GM19397 (cell line): ENCODE measurements around the gene FHOD3.

ENCODE experiments used
- ATAC-seq: cut with Tn5 transposase; IDR thresholded peaks from one replicate; pipeline ENCODE4 v1.9.1; 2021; ENCODE audit warnings: mild to moderate bottlenecking, moderate library complexity; ENCODE audit not compliant: unreplicated experiment

FHOD3 gene

DNA sequence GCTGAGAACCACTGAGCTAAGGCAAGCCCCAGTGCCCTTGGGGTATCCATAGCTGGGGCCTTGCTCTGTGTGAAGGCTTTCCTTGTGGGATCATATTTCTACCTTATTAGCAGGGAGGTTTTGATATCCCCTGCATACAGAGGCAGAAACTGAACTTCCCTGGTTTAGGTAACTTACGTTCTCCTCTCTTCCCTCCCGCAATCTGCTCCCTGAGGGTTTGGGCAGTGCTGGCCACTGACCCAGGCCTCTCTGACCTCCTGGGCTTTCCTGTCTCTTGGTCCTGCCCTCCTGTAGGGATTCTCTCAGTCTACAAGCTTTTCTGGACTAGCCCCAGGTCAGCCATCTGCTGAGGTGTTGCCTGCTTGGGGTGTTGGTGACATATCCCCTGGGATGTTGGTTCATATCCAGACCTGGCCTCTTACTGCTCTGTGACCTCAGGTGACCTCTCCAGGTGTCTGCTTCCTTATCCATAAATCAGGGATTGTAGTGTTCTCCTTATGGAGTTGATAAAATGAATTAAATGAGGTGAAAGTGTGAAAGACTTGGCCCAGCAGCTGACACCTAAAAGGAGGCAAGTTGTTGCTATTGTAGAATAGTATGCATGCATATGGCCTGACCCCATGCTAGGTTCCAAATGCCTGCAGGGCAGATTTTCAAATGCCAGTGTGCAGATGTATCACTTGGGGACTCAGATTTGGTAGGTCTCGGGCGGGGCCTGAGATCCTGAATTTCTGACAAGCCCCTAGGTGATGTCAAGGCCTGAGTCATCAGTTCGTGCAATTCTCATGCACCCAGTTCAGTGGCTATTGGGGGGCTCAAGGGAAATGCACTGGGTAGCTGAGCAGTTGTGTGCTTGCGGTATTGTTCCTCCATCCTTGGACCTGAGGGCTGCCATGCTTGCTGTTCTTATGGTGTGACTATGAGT, 106.6 kb downstream of the FHOD3 start:
- ATAC-seq, result no peak

DNA sequence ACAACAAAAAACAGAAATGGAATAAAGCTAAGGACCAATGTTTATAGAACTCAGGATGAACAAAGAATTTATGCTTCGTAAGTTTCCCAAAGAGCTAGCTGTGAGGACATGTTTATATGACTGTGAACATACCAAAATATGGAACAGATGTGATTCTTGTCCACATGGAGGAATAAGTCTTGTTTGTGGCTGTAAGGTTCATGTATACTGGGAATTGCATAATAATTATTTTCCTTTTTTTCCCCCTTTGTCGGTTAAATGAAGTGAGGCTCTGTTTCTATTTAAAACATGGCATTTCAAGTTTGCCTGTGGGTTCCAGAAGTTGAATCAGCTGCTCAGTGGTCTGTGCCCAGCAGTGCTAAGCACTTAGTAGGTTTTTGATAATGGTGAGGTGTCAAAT, 108.1 kb downstream of the FHOD3 start:
- no peak for ATAC-seq

DNA sequence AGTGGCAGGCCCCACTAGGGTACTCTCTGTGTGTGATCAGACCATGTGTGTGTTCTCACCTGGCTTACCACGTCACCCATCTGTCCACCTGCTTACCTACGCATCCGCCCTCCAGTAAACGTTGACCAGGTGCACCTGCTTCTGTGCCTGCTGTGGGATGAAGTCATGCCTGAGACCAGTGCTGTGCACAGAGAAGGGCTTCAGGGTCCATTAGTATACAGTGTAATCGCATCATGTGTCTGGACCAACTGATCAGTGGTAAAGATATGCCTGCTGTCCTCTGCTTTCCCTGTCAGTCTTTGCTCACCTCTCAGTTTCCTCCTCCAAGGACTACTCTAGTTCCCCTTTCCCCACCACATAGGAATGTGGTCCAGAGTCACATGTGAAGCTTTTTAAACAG, 109.3 kb downstream of the FHOD3 start:
- ATAC-seq, result no peak

DNA sequence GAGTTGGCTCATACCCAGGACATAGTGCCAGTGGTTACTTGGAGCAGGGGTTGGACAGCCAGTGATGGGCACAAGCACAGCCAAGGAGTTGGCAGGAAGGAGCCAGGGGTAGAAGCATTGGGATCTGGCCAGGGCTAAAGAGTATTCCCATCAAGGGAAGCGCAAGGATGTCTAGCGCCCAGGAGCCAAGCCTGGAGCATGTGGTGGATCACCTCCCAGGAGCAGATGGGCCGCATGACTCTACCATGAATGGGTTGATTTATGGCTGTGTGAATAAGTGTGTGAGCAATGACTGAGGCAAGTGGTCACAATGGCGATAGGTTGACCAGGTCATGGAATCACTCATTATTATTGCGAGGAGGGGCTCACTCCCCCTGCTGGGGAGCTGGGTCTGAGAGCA, 111.1 kb downstream of the FHOD3 start:
- ATAC-seq, result no peak

DNA sequence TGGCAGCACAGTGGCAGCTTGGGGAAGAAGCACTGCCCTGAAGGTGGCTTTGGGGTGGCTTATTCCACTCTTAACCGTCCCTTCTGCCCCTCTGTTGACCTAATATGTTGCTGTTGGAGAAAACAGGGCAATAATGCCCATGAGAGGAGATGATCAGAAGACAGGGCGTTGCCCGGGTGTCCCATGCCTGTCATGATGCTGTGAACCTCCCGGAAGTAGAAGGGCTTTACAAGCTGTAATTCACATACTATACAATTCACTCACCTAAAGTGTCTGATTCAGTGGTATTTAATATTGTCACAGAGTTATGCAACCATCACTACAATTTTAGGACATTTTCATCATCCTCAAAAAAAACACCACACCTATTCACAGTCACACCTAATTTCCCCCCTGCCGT, 112.3 kb downstream of the FHOD3 start:
- ATAC-seq, result no peak

DNA sequence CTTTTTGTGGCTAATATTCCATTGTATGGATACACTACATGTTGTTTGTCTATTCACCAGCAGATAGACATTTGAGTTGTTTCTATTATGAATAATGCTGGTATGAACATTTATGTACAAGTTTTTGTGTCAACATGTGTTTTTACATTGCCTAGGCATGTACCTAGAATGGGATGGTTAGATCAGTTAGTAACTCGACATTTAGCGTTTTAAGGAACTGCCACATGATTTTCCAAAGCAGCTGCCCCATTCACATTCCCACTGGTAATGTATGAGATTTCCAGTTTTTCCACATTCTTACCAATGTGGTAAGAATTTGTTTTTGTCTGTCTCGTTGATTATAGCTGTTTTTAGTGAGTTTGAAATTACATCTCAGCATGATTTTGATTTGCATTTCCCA, 112.8 kb downstream of the FHOD3 start:
- no peak for ATAC-seq

DNA sequence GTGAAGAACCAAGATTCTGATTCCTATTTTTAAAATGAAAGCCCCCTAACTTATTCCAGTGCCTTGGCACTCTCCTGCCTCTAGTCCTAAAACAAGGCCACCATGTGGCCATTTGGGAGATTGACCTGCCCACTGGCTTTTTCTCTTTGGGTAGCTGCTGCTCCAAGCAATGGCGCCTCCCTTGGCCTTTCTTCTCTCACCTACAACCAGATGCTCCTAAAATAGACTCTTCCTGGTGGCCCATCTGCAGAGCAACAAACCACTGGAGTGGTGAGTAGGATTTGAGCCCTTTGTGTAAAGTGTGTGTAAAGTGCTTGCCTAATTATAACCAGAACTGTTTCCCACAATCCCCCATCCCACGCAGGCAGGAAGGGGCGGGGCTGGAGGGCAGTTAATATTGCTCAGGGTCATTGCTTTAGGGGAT, 114.2 kb downstream of the FHOD3 start:
- ATAC-seq, result no peak

DNA sequence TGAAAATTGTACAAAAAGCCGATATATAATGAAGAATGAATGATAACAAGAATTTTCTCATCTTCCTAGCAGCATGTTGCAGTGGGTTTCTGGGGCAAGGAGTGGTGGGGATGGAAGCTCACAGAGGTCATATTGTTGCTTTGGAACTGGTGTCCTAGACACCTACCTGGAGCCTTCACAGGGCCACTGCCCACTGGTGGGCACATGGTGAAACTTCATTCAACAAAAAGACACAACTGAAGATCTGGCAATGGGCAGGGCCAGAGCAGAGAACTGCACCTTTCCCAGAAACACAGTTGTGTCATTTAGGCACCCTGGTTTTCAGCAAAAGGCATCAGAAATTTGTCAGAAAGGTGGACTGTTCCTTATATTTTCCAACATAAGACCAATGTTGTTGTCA, 115.3 kb downstream of the FHOD3 start:
- no peak for ATAC-seq

DNA sequence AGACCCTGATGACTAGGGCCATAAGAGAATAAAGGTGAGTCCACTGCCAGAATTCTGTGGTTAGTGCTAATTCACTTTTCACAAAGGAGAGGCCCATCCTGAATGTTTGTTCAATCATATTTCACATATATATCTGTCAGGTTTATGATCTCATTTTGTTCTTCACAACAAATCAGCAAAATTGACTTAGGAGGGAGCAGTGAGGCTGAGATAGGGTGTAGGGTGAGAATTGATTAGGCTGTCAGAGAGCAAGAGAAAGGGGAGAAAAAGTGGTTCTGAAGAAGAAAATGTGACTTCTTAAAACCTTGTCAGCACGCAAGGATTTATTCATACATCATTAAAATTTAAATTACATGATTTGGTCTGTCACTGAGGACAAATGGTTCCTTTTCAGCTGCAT, 117.7 kb downstream of the FHOD3 start:
- ATAC-seq, result no peak

DNA sequence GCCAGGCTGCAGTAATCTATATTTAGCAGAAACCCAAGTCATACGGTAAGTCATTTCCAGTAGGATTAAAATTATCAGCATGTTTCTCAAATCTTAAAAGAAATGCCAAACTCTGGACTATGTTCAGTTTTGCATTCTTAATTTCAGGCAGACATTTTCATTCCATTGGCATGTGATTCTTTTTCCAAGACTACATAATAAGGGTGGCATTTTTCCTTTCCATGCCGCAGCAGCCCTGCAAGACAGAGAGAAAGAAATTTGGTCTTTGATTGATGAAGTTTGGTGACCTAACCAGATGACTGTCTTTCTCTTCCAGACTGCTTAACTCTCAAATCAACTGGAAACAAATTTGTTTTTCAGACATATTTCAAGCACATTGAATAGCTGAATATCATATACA, 118.1 kb downstream of the FHOD3 start:
- ATAC-seq, result no peak

DNA sequence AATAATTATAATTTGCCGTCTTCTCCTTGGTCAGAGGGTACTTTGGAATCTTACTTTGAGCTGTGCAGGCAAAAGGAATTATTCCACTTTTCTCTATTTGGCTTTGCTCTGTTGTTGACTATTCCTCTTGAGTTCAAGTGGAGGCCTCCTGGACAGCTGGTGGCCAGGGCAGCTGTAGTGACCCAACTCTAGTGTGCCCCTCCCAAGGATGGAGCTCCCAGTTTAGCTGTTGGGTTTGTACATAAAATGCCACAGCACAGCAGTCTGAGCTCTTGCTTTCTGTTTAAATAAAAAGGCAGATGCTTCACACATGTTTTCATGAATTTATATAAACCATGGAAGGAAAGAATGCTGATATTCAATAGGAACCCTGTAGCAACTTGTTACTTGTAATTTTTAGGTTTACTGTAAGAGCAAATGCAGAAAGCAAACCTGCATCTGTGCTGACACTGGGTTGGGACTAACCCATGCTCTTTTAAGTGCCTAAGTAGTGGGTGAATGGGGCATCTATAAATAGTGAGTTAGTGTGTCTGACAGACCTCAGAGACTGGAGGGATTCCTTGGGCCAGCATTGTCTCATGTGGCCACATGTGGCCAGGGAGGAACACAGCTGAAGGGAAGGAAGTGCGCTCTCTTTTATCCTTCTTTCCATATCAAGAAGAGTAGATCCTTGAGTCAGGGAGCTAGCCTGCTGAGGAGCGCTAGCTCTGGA, 121.8 kb downstream of the FHOD3 start:
- no peak for ATAC-seq

DNA sequence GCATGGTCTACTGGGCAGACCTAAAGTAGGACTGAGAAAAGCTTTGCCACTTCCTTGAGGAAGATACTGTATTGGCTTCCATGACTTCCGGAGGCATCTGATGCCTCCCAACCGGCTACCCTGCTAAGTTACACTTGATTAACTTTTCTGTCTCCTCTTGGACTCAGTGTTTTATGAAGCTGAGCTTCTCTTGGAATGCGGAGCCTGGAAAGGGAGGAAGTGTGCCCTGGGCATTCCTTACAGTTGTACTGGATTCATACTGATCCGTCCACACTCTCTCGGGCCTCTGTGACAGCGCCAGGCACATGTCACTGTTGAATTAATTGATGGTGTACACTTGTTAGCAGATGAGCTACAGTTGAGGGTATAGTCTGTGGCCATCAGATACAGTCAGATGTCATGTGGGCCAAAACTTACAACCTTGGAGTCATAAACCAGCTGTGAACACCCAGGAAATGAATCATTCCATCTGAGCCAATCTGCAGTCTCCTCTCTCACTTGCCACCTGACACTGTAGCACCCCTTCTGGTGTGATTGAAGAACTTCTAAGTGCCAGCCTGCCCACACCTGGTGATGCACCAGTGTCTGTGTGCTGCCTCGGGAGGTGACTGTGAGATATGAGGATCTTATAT, 122.5 kb downstream of the FHOD3 start:
- peak; percentile 71 for ATAC-seq

DNA sequence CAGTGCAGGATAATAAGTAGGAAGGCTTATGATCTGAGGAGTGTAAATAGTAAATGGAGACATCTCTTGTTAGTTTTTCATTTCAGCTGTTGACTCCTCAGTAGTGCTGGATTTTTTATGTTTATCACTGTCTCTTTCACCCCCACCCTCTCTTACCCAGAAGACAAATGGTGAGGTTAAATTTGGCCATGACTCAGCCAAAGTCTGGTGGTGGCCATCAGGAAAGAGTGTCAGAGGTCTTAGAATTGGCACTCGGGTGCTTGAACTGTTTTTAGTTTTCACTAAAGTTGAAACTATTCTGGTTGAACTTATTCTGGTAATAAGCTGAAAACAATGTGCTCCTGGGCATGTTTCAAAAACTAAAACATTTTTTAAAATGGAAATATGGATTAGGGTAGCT, 123.3 kb downstream of the FHOD3 start:
- ATAC-seq, result no peak

DNA sequence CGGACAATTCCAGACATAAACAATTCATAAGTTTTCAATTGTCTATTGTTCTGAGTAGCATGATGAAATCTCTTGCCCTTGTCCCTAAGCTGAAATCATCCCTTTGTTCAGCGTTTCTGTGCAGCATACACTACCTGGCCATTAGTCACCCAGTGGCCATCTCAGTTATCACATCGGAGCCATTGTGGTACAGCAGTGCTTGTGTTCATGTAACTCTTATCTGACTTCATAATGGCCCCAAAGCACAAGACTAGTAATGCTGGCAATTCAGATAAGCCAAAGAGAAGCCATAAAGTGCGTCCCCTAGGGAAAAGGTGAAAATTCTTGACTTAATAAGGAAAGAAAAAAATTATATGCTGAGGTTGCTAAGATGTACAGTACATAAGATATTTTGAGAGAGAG, 127.2 kb downstream of the FHOD3 start:
- ATAC-seq, result no peak

DNA sequence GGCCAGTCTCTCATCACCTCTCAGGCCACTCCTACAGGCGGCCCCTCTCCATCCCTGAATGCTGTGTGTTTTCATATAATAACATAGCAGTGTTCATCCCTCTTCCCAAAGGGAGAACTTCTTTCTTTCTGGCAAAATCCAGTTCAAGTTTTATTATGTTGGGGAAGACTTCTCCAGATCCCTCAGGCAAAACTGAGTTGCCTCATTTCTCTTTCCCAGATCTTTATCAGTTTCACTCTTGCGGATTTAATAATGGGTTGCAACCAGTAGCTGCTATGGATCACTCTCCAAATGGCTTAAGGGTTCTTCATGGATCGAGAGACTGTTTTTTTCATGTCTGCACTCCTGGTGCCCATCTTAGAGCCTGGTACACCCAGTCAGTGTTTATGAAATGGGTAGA, 129.9 kb downstream of the FHOD3 start:
- ATAC-seq, result no peak

DNA sequence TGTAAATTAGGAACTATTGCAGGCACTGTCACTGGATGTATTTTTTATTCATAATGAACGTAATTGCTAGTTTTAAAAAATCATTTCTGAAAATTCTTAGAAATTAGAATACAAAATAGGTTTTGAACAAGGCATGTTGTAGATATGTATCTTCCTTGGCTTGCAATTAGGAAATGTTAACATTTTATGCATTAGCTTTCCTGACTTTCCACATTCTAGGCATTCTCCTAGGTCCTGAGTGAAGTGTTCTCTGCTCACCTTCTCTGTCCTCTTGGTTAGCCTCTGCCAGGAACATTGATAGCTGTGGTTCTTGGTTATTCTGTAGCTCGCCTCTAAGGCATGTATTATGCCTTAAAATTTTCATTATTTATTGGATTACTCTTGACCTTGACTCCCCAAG, 130.3 kb downstream of the FHOD3 start:
- no peak for ATAC-seq

DNA sequence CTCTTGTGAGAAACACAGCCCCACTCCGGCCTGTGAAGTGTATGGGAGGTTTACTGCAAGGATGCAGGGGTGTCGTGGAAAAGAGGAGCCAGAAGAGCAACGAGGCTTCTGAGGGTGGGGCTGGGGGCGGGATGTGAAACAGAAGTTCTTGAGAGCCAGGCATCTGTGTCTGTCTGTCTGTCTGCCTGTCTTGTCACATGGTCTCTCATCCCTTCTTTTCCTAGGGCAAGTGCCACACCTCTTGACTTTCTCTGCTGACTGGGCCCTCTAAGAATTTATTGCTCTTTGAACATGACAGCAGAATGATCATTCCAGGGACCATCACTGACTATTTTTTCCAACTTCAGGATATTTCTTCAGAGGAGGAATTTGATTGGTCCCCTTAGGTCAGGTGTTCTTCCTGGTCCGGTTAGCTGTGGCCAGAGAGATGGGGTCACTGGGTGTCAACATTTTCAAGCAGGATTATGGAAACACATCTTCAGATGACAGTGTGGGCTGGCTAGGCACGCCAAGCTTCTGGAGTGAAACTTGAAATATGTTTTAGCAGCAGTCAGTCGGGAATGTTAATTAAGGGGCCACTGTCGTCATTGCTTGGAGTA, 131.0 kb downstream of the FHOD3 start:
- ATAC-seq, result no peak

DNA sequence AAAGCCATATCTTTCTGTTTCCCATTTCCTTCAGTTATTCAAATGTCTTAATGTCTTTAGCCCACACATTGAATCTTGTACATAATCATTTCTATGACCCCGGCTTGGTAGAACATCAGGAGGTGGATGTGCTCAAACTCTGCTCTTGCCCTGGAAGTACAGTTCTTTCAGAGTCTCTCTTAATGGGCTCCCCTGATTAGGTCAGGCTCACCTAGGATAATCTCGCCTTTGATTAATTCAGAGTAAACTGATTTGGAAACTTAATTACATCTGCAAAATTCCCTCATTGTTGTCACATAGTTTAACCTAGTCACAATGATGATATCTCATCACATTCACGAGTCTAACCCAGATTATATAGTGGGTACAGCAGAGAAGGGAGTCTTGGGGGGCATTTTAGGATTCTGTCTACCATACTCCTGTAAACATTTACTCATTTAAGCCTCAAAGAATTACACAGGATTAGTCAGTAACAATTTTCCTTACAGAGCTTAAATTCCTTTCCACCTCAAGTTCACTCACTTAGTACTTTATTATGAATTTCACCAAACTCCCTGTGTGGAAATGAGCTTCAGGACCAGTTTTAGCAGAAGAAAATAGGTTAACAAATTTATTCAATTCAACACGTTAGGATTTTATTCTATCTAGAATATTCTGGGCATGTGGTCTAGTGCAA, 135.5 kb downstream of the FHOD3 start:
- no peak for ATAC-seq

DNA sequence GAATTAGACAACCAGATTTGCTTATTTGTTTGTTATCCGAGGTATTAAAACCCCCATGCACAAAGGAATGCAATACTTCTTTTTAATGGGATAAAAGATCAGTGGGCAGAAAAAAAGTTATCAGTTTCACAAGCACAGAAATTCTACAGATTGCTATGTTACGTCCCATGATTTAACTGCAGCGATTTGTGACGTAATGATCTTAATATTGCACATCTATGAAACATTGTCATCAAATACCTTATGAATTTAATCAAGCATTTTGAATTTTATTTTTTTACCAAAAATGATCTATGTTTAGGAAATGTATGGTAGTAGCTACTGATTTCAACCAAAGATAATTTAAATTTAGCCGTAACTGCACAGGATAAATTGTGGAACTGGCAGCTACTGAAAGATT, 138.9 kb downstream of the FHOD3 start:
- ATAC-seq, result no peak

DNA sequence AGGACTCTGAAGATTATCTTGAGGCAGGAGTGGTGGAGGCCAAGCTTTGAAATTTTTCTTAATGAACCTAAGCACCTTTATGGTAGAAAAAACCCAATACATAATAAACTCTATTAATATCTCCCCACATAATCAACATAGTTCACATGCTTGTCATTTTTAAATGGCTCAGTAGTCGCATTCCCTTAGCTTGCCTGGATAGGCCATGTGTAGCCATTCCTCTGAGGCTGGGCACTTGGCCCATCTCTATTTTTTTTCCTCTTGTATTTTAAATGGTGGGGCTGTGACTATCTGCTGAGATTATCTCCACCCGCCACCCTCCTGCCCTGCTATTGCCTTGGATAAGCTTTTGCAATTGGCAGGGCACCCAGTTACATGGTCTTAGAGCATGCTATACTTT, 143.1 kb downstream of the FHOD3 start:
- no peak for ATAC-seq
